HG02763 (cell line): ENCODE data around the gene RCAN3.
"Not testable (repeated sequence)": the region's sequence is repeated elsewhere in the genome, so short reads cannot be mapped to it uniquely, and the experiment has no call there.

Source experiments
- ATAC-seq: cut with Tn5 transposase; IDR thresholded peaks from one replicate; pipeline ENCODE4 v1.9.1; 2021; ENCODE audit warnings: mild to moderate bottlenecking, moderate library complexity; ENCODE audit not compliant: unreplicated experiment

Gene RCAN3

GRCh38 chr1:24508911-24509310 lies 6.3 kb downstream of the RCAN3 start:
- no peak for ATAC-seq

GRCh38 chr1:24513706-24514105 lies 11.1 kb downstream of the RCAN3 start:
- no peak for ATAC-seq

GRCh38 chr1:24514946-24515345 lies 12.3 kb downstream of the RCAN3 start:
- no peak for ATAC-seq

GRCh38 chr1:24515671-24516209 lies 13.1 kb downstream of the RCAN3 start:
- ATAC-seq = not testable (repeated sequence)

GRCh38 chr1:24516506-24516905 lies 13.9 kb downstream of the RCAN3 start:
- no peak for ATAC-seq

- no peak for ATAC-seq
Measured at GRCh38 chr1:24517898-24518297, 15.3 kb downstream of the RCAN3 start.

GRCh38 chr1:24520282-24520681 lies 17.6 kb downstream of the RCAN3 start:
- not testable (repeated sequence) for ATAC-seq

GRCh38 chr1:24525606-24526005 lies 23.0 kb downstream of the RCAN3 start:
- ATAC-seq = no peak

- ATAC-seq = no peak
Measured at GRCh38 chr1:24526045-24526444, 23.4 kb downstream of the RCAN3 start.

GRCh38 chr1:24526940-24527542 lies 24.4 kb downstream of the RCAN3 start:
- ATAC-seq = no peak

- no peak for ATAC-seq
Measured at GRCh38 chr1:24528744-24529143, 26.1 kb downstream of the RCAN3 start.

GRCh38 chr1:24529292-24529691 lies 26.7 kb downstream of the RCAN3 start:
- ATAC-seq = not testable (repeated sequence)

- ATAC-seq = no peak
Measured at GRCh38 chr1:24535021-24535424, 32.4 kb downstream of the RCAN3 start.

- ATAC-seq = no peak
Measured at GRCh38 chr1:24535778-24536177, 33.1 kb downstream of the RCAN3 start.

- ATAC-seq = peak; percentile 63
Measured at GRCh38 chr1:24536391-24536840, 33.8 kb downstream of the RCAN3 start.

- ATAC-seq = no peak
Measured at GRCh38 chr1:24540051-24540905, 37.6 kb downstream of the RCAN3 start.

GRCh38 chr1:24540906-24541710 lies 38.5 kb downstream of the RCAN3 start:
- ATAC-seq = no peak

GRCh38 chr1:24541711-24542346 lies 39.2 kb downstream of the RCAN3 start:
- ATAC-seq = no peak

GRCh38 chr1:24544239-24544638 lies 41.6 kb downstream of the RCAN3 start:
- ATAC-seq = no peak

GRCh38 chr1:24545662-24546061 lies 43.0 kb downstream of the RCAN3 start:
- ATAC-seq = no peak

GRCh38 chr1:24547195-24547594 lies 44.6 kb downstream of the RCAN3 start:
- no peak for ATAC-seq
